Suprapubic skin (tissue), 4 donors: Measurements from ENCODE around the gene PTCH1.

Experiments
- CTCF ChIP-seq, 2 donors: fragments of 200-600 bp in 1 of 2; fragments of 450-650 bp in 1 of 2; sonication (generic) in 1 of 2; IDR thresholded peaks; one replicate each; pipeline ENCODE4 v1.5.1; 2016 to 2019; ENCODE audit warnings: antibody characterized with exemption in 2 of 2, mild to moderate bottlenecking in 1 of 2, moderate library complexity in 1 of 2
- EP300 ChIP-seq: sonication (generic); formaldehyde crosslinking; IDR thresholded peaks from one replicate; pipeline ENCODE4 v1.6.1; 2017; ENCODE audit warnings: antibody characterized with exemption
- POLR2A ChIP-seq, 2 donors: fragments of 450-650 bp; IDR thresholded peaks; one replicate each; pipeline ENCODE4 v1.6.1; 2017; ENCODE audit warnings: antibody characterized with exemption in 2 of 2, mild to moderate bottlenecking in 2 of 2, moderate library complexity in 2 of 2
- POLR2AphosphoS5 ChIP-seq, 3 donors: sonication (generic); formaldehyde crosslinking; IDR thresholded peaks; one replicate each; pipeline ENCODE4 v1.6.1; 2017; ENCODE audit warnings: antibody characterized with exemption in 3 of 3

GRCh38 chr9:95459851-95460517 lies 56.8 kb downstream of the PTCH1 start:
- TF ChIP-seq POLR2A (IDR thresholded peaks at IDR 0.05) (no peak), CTCF (IDR thresholded peaks at IDR 0.05) (no peak), POLR2AphosphoS5 (IDR thresholded peaks at IDR 0.05) (no peak), EP300 (no peak)
